ENCODE results near the gene HERPUD1. TPM values are rescaled to one million over a fixed set of nuclear protein-coding genes. Genes with fewer than 3 reads are reported as not detected.

HERPUD1 gene, protein sequence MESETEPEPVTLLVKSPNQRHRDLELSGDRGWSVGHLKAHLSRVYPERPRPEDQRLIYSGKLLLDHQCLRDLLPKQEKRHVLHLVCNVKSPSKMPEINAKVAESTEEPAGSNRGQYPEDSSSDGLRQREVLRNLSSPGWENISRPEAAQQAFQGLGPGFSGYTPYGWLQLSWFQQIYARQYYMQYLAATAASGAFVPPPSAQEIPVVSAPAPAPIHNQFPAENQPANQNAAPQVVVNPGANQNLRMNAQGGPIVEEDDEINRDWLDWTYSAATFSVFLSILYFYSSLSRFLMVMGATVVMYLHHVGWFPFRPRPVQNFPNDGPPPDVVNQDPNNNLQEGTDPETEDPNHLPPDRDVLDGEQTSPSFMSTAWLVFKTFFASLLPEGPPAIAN
- total RNA-seq (2022), result 240 and 296 TPM in 2 replicates
- percentile 99 among the genes with signal in this experiment for Bru-seq, nascent RNA
- BruChase-seq, experiment 1, labeled RNA remaining after a 2-hour chase, result percentile 99 among the genes with signal in this experiment
- percentile 97 among the genes with signal in this experiment for BruChase-seq, experiment 2, labeled RNA remaining after a 6-hour chase
- long read RNA-seq, transcript HERPUD1-203 (7 exons, 1,782 nt), result minor isoform, 12 of 958 reads
- long read RNA-seq, transcript HERPUD1-201 (8 exons, 1,862 nt), result minor isoform, 53 of 958 reads
- long read RNA-seq, transcript HERPUD1-204 (8 exons, 2,946 nt), result major isoform, 826 of 958 reads
- long read RNA-seq, partial matches to known transcripts, result 18 of 958 reads
- long read RNA-seq, other reads (novel, unspliced or antisense), result 43 of 958 reads

DNA sequence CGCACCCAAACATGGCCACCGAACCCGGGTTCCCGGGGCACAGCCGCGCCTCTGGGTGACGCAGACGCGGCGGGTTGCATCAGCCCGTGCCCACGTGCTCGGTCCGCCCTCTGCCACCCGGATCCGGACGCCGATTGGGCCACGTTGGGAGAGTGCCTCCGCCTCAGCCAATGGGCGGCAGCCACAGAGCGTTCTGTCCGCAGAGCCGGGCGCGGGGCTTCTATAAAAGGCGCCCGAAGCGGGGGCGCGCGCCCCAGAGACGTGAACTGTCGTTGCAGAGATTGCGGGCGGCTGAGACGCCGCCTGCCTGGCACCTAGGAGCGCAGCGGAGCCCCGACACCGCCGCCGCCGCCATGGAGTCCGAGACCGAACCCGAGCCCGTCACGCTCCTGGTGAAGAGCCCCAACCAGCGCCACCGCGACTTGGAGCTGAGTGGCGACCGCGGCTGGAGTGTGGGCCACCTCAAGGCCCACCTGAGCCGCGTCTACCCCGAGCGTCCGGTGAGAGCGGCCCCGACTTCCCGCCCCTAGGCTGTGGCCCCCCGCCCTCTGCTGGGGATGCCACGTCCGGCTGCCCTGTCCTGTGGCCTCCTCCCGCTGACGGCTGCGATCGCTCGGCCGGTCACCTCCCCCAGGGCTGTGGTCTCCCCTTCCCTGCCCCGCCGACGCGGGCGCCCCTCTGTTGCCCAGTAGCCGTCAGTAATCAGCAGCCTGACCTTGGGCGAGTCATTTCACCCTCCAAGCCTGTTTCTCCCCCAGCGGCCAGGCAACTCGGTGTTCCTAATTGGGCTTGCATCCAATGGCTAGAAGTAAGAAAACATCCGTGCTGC lies at the start of gene HERPUD1:
HERPUD1 (plus strand) TSS at position 251 of the 829 bp plus-strand sequence; CDS start at position 354, 103 bp downstream.
- Histone ChIP-seq H3K27me3 (replicated peaks; ENCODE audit: control insufficient read depth, insufficient read depth, low read length) (no peaks in the 10 kb centered on the region), H3K36me3 (ENCODE audit: control insufficient read depth, insufficient read depth, low read length) (peaks cover 3% of the 10 kb centered on the region; the same call in 1 of the 2 replicates), H3K4me3 (ENCODE audit: low read depth, low read length) (peak within 1 kb of the TSS; percentile 81), H3K4me1 (peaks cover 28% of the 10 kb centered on the region), H3K9me3 (no peaks in the 10 kb centered on the region)
- Mint-ChIP-seq H3K27ac (ENCODE audit: unreplicated experiment) (peak within 1 kb of the TSS; percentile 99), H3K9me3 (ENCODE audit: unreplicated experiment) (no peaks in the 10 kb centered on the region), H3K4me3 (ENCODE audit: unreplicated experiment) (peak within 1 kb of the TSS; percentile 100), H3K27me3 (ENCODE audit: insufficient read depth, unreplicated experiment) (no peaks in the 10 kb centered on the region), H3K36me3 (ENCODE audit: insufficient read depth, unreplicated experiment) (peaks cover 64% of the 10 kb centered on the region), H3K4me1 (ENCODE audit: low read depth, unreplicated experiment) (peaks cover 18% of the 10 kb centered on the region)
- ChIA-PET CTCF (interaction anchor here (1.0 to 1.7 kb wide), 3 partner anchors 10 to 71 kb away, joined by 4 to 6 read pairs (median 4); no protein-coding TSS in a partner anchor), POLR2A (interaction anchor here (0.6 to 1.7 kb wide), 14 partner anchors 10 to 93 kb away, joined by 3 to 18 read pairs (median 4); no protein-coding TSS in a partner anchor)
- intact Hi-C loops (cut with micrococcal nuclease; ENCODE audit: unreplicated experiment), result loop anchor here (1.0 kb wide), 2 partner anchors 10 to 61 kb away; no protein-coding TSS in a partner anchor
- no TSS peak for BruUV-seq (replicated peaks)
- TF ChIP-seq, protein P1, sequence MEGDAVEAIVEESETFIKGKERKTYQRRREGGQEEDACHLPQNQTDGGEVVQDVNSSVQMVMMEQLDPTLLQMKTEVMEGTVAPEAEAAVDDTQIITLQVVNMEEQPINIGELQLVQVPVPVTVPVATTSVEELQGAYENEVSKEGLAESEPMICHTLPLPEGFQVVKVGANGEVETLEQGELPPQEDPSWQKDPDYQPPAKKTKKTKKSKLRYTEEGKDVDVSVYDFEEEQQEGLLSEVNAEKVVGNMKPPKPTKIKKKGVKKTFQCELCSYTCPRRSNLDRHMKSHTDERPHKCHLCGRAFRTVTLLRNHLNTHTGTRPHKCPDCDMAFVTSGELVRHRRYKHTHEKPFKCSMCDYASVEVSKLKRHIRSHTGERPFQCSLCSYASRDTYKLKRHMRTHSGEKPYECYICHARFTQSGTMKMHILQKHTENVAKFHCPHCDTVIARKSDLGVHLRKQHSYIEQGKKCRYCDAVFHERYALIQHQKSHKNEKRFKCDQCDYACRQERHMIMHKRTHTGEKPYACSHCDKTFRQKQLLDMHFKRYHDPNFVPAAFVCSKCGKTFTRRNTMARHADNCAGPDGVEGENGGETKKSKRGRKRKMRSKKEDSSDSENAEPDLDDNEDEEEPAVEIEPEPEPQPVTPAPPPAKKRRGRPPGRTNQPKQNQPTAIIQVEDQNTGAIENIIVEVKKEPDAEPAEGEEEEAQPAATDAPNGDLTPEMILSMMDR (IDR thresholded peaks at IDR 0.05; ENCODE audit: insufficient read depth in 1 of 2, low read depth in 1 of 2, low read length in 1 of 2, severe bottlenecking in 1 of 2, unreplicated experiment in 1 of 2), result peak; percentile 6 to 20
- DNase-seq, result peak; percentile 99 to 100

DNA sequence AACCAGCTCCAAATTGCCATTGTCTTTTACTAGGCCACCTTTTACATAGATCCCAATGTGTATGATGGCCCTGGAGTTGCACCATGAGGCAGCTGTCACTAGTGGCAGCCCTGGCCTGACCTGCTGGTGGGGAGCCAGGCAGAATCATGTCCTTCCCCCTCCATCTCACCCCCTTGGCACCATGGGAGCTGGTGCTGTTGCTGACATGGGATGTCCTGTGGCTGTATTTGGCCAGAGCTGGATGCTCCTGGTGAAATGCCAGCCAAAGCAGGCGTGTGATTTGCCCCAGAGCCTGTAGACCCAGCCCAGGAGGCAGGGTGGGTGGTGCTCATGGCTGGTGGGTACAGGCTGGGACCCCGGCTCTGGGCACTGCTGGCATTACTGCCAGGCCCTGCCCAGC lies 48.4 kb upstream of the HERPUD1 start:
- ChIA-PET POLR2A (no interaction called here), CTCF (no interaction called here)
- intact Hi-C loops (cut with micrococcal nuclease; ENCODE audit: unreplicated experiment), result no loop called here
- H3K27me3 Mint-ChIP-seq (ENCODE audit: insufficient read depth, unreplicated experiment), result no peaks in the 10 kb centered on the region
- Histone ChIP-seq H3K36me3 (ENCODE audit: control insufficient read depth, insufficient read depth, low read length) (no peaks in the 10 kb centered on the region), H3K9me3 (no peaks in the 10 kb centered on the region), H3K4me3 (ENCODE audit: low read depth, low read length) (no peak overlapping the region), H3K4me1 (no peaks in the 10 kb centered on the region; the same call in 1 of the 2 replicates), H3K27me3 (replicated peaks; ENCODE audit: control insufficient read depth, insufficient read depth, low read length) (no peaks in the 10 kb centered on the region)
- no peak overlapping the region for H3K4me3 Mint-ChIP-seq (ENCODE audit: unreplicated experiment)
- H3K27ac Mint-ChIP-seq (ENCODE audit: unreplicated experiment), result no peak overlapping the region
- BruUV-seq (replicated peaks), result no TSS peak
- H3K36me3 Mint-ChIP-seq (ENCODE audit: insufficient read depth, unreplicated experiment), result no peaks in the 10 kb centered on the region
- no peak for DNase-seq
- no peaks in the 10 kb centered on the region for H3K4me1 Mint-ChIP-seq (ENCODE audit: low read depth, unreplicated experiment)
- H3K9me3 Mint-ChIP-seq (ENCODE audit: unreplicated experiment), result no peaks in the 10 kb centered on the region
- TF ChIP-seq, protein P1 (IDR thresholded peaks at IDR 0.05; ENCODE audit: insufficient read depth in 1 of 2, low read depth in 1 of 2, low read length in 1 of 2, severe bottlenecking in 1 of 2, unreplicated experiment in 1 of 2), result no peak

Data from Caco-2 (cell line).